Loucy (cell line): ENCODE measurements around the gene LGR4.
A peak's percentile ranks its signal among the peaks of the same experiment; 100 is the strongest.

Experiments used
- H2AFZ ChIP-seq: fragments of 200-600 bp; sonication (generic); 2 replicates; pipeline ENCODE4 v1.6.0; 2016; ENCODE audit warnings: antibody characterized with exemption, mild to moderate bottlenecking, low read length, moderate library complexity
- H3F3A ChIP-seq: fragments of 200-600 bp; 2 replicates; pipeline ENCODE4 v1.6.0; 2016; ENCODE audit warnings: antibody characterized with exemption, low read depth, mild to moderate bottlenecking
- H3K27me3 ChIP-seq: fragments of 200-600 bp; sonication (generic); 2 replicates; pipeline ENCODE4 v1.6.1; 2014; ENCODE audit warnings: low read length, mild to moderate bottlenecking; ENCODE audit not compliant: insufficient read depth, poor library complexity, severe bottlenecking
- H3K36me3 ChIP-seq: fragments of 200-600 bp; sonication (generic); 2 replicates; pipeline ENCODE4 v1.6.1; 2016; ENCODE audit warnings: low read length; ENCODE audit not compliant: insufficient read depth
- H3K4me1 ChIP-seq: fragments of 200-600 bp; sonication (generic); 2 replicates; pipeline ENCODE4 v1.5.1; 2014; ENCODE audit warnings: low read length, mild to moderate bottlenecking; ENCODE audit not compliant: insufficient read depth, poor library complexity, severe bottlenecking
- H3K4me2 ChIP-seq: fragments of 200-600 bp; sonication (generic); 2 replicates; pipeline ENCODE4 v1.6.0; 2014; ENCODE audit warnings: antibody characterized with exemption, low read length, low read depth, mild to moderate bottlenecking; ENCODE audit not compliant: poor library complexity, severe bottlenecking
- H3K4me3 ChIP-seq: fragments of 200-600 bp; sonication (generic); 2 replicates; pipeline ENCODE4 v1.5.1; 2014; ENCODE audit warnings: low read length, mild to moderate bottlenecking, mixed read lengths; ENCODE audit not compliant: poor library complexity, severe bottlenecking
- H3K79me2 ChIP-seq: fragments of 200-600 bp; sonication (generic); 2 replicates; pipeline ENCODE4 v1.6.1; 2014; ENCODE audit warnings: low read length; ENCODE audit not compliant: insufficient read depth
- H3K9ac ChIP-seq: fragments of 200-600 bp; sonication (generic); 2 replicates; pipeline ENCODE4 v1.6.0; 2014; ENCODE audit warnings: mild to moderate bottlenecking, low read depth, low read length, moderate library complexity; ENCODE audit not compliant: poor library complexity, severe bottlenecking
- H3K9me2 ChIP-seq: fragments of 200-600 bp; sonication (generic); replicated peaks from 2 replicates; pipeline ENCODE4 v1.6.1; 2016; ENCODE audit warnings: low read depth, low read length, mixed read lengths
- H3K9me3 ChIP-seq: fragments of 200-600 bp; sonication (generic); 2 replicates; pipeline ENCODE4 v1.6.1; 2014; ENCODE audit warnings: mild to moderate bottlenecking, antibody characterized with exemption, low read length, low read depth; ENCODE audit not compliant: insufficient read depth
- H4K20me1 ChIP-seq: fragments of 200-600 bp; sonication (generic); 2 replicates; pipeline ENCODE4 v1.6.0; 2014; ENCODE audit warnings: antibody characterized with exemption, low read length, mild to moderate bottlenecking; ENCODE audit not compliant: insufficient read depth, poor library complexity, severe bottlenecking
- EZH2phosphoT487 ChIP-seq: fragments of 200-600 bp; IDR thresholded peaks from 2 replicates; pipeline ENCODE4 v1.6.1; 2018; ENCODE audit warnings: antibody characterized with exemption, mild to moderate bottlenecking, moderate library complexity, borderline replicate concordance
- TF ChIP-seq, protein P1 (sequence below): fragments of 200-600 bp; sonication (generic); conservative IDR thresholded peaks from 2 replicates; pipeline ENCODE4 v1.5.1; 2014; ENCODE audit warnings: mild to moderate bottlenecking, antibody characterized with exemption, low read length

LGR4 gene

DNA sequence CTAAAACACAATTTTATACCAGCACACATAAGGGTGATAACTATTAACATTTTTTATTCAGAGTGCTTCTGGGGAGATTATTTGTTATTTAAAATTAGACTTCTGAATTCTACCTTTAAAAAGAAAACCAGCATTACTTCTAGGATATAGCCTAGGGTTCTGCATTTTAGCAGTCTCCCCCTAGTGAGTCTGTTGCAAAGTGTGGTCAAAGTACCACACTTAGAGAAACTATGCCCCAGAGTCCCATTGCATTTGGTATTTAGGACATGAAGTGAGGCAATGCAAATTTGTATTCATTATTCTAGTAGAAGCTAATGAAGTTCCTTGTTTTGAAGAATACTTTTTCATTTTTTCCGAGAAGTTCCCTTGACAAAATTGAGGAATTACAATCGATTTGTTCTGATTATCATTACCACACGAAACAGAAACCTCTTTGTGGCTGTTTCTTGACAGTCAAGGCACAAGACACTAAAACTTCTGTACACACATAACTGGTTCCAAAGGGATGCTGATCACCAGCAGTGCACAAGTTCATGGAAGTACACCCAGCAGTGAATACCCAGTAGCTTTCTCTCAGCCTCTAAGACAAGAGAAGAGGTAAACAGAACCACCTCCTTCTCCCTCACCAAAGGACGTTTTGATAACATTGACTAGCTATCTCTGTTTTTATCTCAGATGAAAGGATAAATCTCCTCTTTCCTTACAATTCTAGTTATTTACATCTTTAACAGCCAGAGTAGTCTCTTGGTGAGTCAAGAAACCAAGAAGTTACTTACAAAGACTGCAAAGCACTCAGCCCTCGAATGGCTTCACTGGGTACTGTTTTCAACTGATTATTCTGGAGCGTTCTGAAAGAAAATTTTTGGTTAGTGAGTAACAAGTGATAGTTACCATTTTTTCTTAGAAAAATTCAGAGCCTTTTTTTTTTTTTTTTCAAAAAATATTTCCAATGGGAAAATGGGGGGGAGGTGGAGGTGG is 82.0 kb downstream of the LGR4 start:
- no peak overlapping the region for H3K4me2 ChIP-seq
- no peak for TF ChIP-seq EZH2phosphoT487
- TF ChIP-seq, protein P1, sequence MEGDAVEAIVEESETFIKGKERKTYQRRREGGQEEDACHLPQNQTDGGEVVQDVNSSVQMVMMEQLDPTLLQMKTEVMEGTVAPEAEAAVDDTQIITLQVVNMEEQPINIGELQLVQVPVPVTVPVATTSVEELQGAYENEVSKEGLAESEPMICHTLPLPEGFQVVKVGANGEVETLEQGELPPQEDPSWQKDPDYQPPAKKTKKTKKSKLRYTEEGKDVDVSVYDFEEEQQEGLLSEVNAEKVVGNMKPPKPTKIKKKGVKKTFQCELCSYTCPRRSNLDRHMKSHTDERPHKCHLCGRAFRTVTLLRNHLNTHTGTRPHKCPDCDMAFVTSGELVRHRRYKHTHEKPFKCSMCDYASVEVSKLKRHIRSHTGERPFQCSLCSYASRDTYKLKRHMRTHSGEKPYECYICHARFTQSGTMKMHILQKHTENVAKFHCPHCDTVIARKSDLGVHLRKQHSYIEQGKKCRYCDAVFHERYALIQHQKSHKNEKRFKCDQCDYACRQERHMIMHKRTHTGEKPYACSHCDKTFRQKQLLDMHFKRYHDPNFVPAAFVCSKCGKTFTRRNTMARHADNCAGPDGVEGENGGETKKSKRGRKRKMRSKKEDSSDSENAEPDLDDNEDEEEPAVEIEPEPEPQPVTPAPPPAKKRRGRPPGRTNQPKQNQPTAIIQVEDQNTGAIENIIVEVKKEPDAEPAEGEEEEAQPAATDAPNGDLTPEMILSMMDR = peak; percentile 24
- no peak overlapping the region for H2AFZ ChIP-seq

DNA sequence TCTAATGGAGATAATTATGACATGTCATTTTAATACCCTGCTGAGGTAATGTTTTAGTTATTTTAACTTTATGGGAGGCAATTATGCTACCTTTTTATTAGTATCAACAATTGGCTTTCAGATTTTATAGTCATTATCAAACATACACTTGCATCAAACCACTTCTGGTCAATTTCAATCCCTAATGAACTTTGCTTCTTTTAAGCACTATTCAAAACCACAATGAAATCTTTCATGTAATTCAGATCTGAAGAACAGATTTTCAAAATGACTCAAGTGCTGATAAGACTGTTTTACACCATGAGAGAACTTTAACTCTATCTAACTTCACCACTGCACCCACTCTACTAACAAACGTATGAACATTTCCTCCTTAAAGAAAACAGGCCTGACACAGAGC is 83.7 kb downstream of the LGR4 start:
- Histone ChIP-seq H3K4me3 (no peak overlapping the region), H3K4me2 (no peak overlapping the region), H3K36me3 (no peaks in the 10 kb centered on the region), H3K4me1 (no peaks in the 10 kb centered on the region), H3K9ac (no peak overlapping the region), H3K9me2 (no peaks in the 10 kb centered on the region), H2AFZ (no peak overlapping the region), H3K79me2 (no peaks in the 10 kb centered on the region), H4K20me1 (no peaks in the 10 kb centered on the region), H3F3A (no peaks in the 10 kb centered on the region), H3K9me3 (no peaks in the 10 kb centered on the region), H3K27me3 (no peaks in the 10 kb centered on the region)
- TF ChIP-seq, protein P1 = no peak
- no peak for TF ChIP-seq EZH2phosphoT487

More for the DNA sequence above, 82.0 kb downstream of the LGR4 start:
- Histone ChIP-seq H3F3A (no peaks in the 10 kb centered on the region), H3K9ac (no peak overlapping the region), H3K27me3 (no peaks in the 10 kb centered on the region), H3K4me3 (no peak overlapping the region), H3K4me1 (no peaks in the 10 kb centered on the region), H3K9me2 (no peaks in the 10 kb centered on the region), H3K79me2 (no peaks in the 10 kb centered on the region), H3K36me3 (no peaks in the 10 kb centered on the region), H4K20me1 (no peaks in the 10 kb centered on the region), H3K9me3 (no peaks in the 10 kb centered on the region)

DNA sequence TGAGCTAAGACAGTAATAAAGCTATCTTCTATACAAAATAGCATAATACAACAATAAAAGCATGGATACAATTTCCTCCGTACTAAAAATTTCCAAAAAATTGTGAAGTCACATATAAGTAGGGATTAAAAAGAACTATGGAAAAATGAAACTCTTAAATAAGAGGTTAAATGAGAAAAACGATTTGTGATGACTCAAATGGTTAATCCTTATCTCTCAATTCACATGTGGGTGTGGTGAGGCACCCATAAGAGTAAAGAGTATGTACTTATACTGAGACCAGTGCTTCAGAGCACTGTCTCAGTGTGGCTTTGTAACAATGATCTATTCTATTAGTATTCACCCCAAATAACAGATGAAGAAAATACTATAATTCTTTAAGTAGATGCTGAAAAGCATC is 84.6 kb downstream of the LGR4 start:
- H3K9me3 ChIP-seq = no peaks in the 10 kb centered on the region
- H3K4me2 ChIP-seq = no peak overlapping the region
- H3K4me3 ChIP-seq = no peak overlapping the region
- H3K4me1 ChIP-seq = no peaks in the 10 kb centered on the region
- no peaks in the 10 kb centered on the region for H3K27me3 ChIP-seq
- no peak overlapping the region for H2AFZ ChIP-seq
- H3K9ac ChIP-seq = no peak overlapping the region
- no peaks in the 10 kb centered on the region for H3K36me3 ChIP-seq
- no peaks in the 10 kb centered on the region for H3K9me2 ChIP-seq
- H4K20me1 ChIP-seq = no peaks in the 10 kb centered on the region
- TF ChIP-seq EZH2phosphoT487 = no peak
- TF ChIP-seq, protein P1 = no peak
- H3F3A ChIP-seq = no peaks in the 10 kb centered on the region
- H3K79me2 ChIP-seq = no peaks in the 10 kb centered on the region
